ENCODE results near the gene DAPK1. TPM values are rescaled to one million over a fixed set of nuclear protein-coding genes. Genes with fewer than 3 reads are reported as not detected.

The DAPK1 gene
- total and polyA plus RNA-seq, 2 donors (not counting 3 experiments of a cell fraction or from before 2014, with no cell fraction given): 58.9 to 119 TPM

DNA sequence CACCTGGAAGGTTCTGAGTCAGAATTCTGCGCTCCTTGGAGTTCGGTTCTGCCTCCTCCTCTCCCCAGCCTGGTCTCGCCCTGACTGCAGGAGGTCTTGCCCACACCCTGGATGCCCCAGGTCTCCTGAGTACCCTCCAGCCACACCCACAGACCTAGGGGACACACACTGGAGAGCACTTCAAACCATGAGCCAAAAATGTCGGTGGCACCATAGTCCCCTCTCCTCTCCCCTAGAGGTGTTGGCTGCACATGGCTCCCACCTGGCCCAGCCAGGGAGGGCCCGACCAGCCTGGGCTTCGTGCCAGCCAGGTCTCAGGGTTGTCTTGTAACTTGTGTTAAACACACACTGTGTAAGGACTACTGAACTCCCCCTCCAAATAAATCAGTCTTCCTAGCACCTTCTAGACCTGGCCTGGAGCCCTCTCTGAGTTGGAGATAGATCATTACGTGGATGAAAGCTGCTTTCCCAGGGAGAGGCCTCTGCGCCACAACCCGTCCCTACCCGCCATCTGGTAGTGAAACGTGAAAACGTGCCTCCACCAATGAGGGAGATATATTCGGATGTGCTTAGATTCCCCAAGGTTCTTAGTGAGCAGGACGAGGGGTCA, 178.3 kb downstream of the DAPK1 start:
- intact Hi-C loops (cut with micrococcal nuclease): no loop called here
- H3K4me2 ChIP-seq (ENCODE audit: insufficient read depth, low read length): no peak overlapping the region
- no peak overlapping the region for H3K9ac ChIP-seq (replicated peaks; ENCODE audit: extremely low read depth, insufficient read depth, low read length)
- no peak for DNase-seq (ENCODE audit: low read depth, low spot score)
- H3K9me3 ChIP-seq (replicated peaks; ENCODE audit: control insufficient read depth, insufficient read depth, low read length): no peaks in the 10 kb centered on the region
- ChIA-PET CTCF (interaction anchor here (1.3 to 2.7 kb wide), 2 partner anchors 9 to 338 kb away, joined by 7 to 15 read pairs; no protein-coding TSS in a partner anchor), POLR2A (no interaction called here)
- no TSS peak for BruUV-seq (replicated peaks)
- FAIRE-seq: no peak
- H3K27ac ChIP-seq (ENCODE audit: insufficient read depth, low read depth, low read length): no peak overlapping the region
- no peaks in the 10 kb centered on the region for H4K20me1 ChIP-seq (replicated peaks; ENCODE audit: control insufficient read depth, extremely low read depth, insufficient read depth, low read length)
- H3K79me2 ChIP-seq (ENCODE audit: control insufficient read depth, insufficient read depth, low read length): no peaks in the 10 kb centered on the region
- no peak overlapping the region for H3K4me3 ChIP-seq (replicated peaks in 1 of 3; ENCODE audit: insufficient read depth in 1 of 3, low read depth in 1 of 3, low read length in 3 of 3)
- no peaks in the 10 kb centered on the region for H3K4me1 ChIP-seq (ENCODE audit: control insufficient read depth, extremely low read depth, insufficient read depth, low read length)
- dilution Hi-C loops (cut with MboI; ENCODE audit: extremely low pct_ligation_motif_present, low sequenced_read_pairs): no loop called here
- H2AFZ ChIP-seq (ENCODE audit: low read depth, low read length): no peak overlapping the region
- no peaks in the 10 kb centered on the region for H3K27me3 ChIP-seq (ENCODE audit: control insufficient read depth in 2 of 2, insufficient read depth in 2 of 2, low read length in 2 of 2)
- H3K36me3 ChIP-seq (ENCODE audit: control insufficient read depth in 2 of 2, extremely low read depth in 1 of 2, insufficient read depth in 2 of 2, low read length in 2 of 2): peaks cover 0 to 26% of the 10 kb centered on the region in 2 experiments
- TF ChIP-seq GATA2 (IDR thresholded peaks at IDR 0.05; ENCODE audit: insufficient read depth, insufficient read length, low read depth, low read length) (no peak), POLR2AphosphoS5 (IDR thresholded peaks at IDR 0.05; ENCODE audit: insufficient read depth, low read depth, low read length) (no peak), EZH2 (IDR thresholded peaks at IDR 0.05; ENCODE audit: borderline replicate concordance, low read depth, low read length, severe bottlenecking) (no peak), FOS (IDR thresholded peaks at IDR 0.05; ENCODE audit: borderline replicate concordance, insufficient read depth, low read length) (no peak), POLR2A (IDR thresholded peaks at IDR 0.05; ENCODE audit: low read depth, low read length) (no peak), MYC (IDR thresholded peaks at IDR 0.05; ENCODE audit: low read depth, low read length) (no peak), JUN (IDR thresholded peaks at IDR 0.05; ENCODE audit: borderline replicate concordance, insufficient read depth, insufficient read length, low read depth) (no peak)
- TF ChIP-seq, protein P1, sequence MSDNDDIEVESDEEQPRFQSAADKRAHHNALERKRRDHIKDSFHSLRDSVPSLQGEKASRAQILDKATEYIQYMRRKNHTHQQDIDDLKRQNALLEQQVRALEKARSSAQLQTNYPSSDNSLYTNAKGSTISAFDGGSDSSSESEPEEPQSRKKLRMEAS (IDR thresholded peaks at IDR 0.05; ENCODE audit: insufficient read depth, insufficient read length): no peak
- TF ChIP-seq, protein P2, sequence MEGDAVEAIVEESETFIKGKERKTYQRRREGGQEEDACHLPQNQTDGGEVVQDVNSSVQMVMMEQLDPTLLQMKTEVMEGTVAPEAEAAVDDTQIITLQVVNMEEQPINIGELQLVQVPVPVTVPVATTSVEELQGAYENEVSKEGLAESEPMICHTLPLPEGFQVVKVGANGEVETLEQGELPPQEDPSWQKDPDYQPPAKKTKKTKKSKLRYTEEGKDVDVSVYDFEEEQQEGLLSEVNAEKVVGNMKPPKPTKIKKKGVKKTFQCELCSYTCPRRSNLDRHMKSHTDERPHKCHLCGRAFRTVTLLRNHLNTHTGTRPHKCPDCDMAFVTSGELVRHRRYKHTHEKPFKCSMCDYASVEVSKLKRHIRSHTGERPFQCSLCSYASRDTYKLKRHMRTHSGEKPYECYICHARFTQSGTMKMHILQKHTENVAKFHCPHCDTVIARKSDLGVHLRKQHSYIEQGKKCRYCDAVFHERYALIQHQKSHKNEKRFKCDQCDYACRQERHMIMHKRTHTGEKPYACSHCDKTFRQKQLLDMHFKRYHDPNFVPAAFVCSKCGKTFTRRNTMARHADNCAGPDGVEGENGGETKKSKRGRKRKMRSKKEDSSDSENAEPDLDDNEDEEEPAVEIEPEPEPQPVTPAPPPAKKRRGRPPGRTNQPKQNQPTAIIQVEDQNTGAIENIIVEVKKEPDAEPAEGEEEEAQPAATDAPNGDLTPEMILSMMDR (IDR thresholded peaks at IDR 0.05; ENCODE audit: extremely low read depth in 1 of 2, insufficient read depth in 1 of 2, low read depth in 1 of 2, low read length in 2 of 2): no peak
- H3K9me1 ChIP-seq (replicated peaks; ENCODE audit: control insufficient read depth, extremely low read depth, insufficient read depth, low read length): no peaks in the 10 kb centered on the region
